ENCODE measurements around the gene CCDC136. TPM values are rescaled to one million over a fixed set of nuclear protein-coding genes. Genes with fewer than 3 reads are reported as not detected.

Gene CCDC136
- total and polyA plus RNA-seq, 10 donors, result 0.77 to 9.8 (median 4.5) TPM

GRCh38 chr7:128773604-128774003, 18.2 kb upstream of the CCDC136 start:
- Histone ChIP-seq H3K4me1 (no peaks in the 10 kb centered on the region), H3K9me3 (peaks cover 0 to 18% (median 11%) of the 10 kb centered on the region in 8 donors), H3K27ac (no peak overlapping the region), H3K36me3 (peaks cover 0 to 65% (median 36%) of the 10 kb centered on the region in 6 donors), H3K27me3 (replicated peaks in 1 of 7) (no peaks in the 10 kb centered on the region), H3K4me3 (no peak overlapping the region)
- TF ChIP-seq, protein P1, sequence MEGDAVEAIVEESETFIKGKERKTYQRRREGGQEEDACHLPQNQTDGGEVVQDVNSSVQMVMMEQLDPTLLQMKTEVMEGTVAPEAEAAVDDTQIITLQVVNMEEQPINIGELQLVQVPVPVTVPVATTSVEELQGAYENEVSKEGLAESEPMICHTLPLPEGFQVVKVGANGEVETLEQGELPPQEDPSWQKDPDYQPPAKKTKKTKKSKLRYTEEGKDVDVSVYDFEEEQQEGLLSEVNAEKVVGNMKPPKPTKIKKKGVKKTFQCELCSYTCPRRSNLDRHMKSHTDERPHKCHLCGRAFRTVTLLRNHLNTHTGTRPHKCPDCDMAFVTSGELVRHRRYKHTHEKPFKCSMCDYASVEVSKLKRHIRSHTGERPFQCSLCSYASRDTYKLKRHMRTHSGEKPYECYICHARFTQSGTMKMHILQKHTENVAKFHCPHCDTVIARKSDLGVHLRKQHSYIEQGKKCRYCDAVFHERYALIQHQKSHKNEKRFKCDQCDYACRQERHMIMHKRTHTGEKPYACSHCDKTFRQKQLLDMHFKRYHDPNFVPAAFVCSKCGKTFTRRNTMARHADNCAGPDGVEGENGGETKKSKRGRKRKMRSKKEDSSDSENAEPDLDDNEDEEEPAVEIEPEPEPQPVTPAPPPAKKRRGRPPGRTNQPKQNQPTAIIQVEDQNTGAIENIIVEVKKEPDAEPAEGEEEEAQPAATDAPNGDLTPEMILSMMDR (IDR thresholded peaks at IDR 0.05 in 8 of 11, conservative IDR thresholded peaks at IDR 0.05 in 3 of 11), result no peak
- TF ChIP-seq POLR2AphosphoS5 (IDR thresholded peaks at IDR 0.05) (no peak), POLR2A (IDR thresholded peaks at IDR 0.05) (no peak)
- DNase-seq, result no peak
- WGBS, 5 donors, result 96 to 98% (median 97%) methylated on average over 12 of the region's 12 CpGs
- intact Hi-C loops (cut with DNase I; ENCODE audit: low total_unique reads), result no loop called here

- 93 to 97% (median 96%) methylated on average over 11 to 13 of the region's 13 CpGs for WGBS, 5 donors
- H3K4me3 ChIP-seq, result no peak overlapping the region
- intact Hi-C loops (cut with DNase I; ENCODE audit: low total_unique reads), result no loop called here
- H3K9me3 ChIP-seq, result peaks cover 0 to 22% (median 13%) of the 10 kb centered on the region in 8 donors
- no peak overlapping the region for H3K27ac ChIP-seq
- no peaks in the 10 kb centered on the region for H3K27me3 ChIP-seq (replicated peaks in 1 of 7)
- no peaks in the 10 kb centered on the region for H3K4me1 ChIP-seq
- peaks cover 0 to 60% (median 31%) of the 10 kb centered on the region in 6 donors for H3K36me3 ChIP-seq
- TF ChIP-seq, protein P1 (IDR thresholded peaks at IDR 0.05 in 8 of 11, conservative IDR thresholded peaks at IDR 0.05 in 3 of 11), result no peak
- TF ChIP-seq POLR2AphosphoS5 (IDR thresholded peaks at IDR 0.05) (no peak), POLR2A (IDR thresholded peaks at IDR 0.05) (no peak)
- DNase-seq, result no peak
Measured at GRCh38 chr7:128774029-128774689, 17.6 kb upstream of the CCDC136 start.

DNA sequence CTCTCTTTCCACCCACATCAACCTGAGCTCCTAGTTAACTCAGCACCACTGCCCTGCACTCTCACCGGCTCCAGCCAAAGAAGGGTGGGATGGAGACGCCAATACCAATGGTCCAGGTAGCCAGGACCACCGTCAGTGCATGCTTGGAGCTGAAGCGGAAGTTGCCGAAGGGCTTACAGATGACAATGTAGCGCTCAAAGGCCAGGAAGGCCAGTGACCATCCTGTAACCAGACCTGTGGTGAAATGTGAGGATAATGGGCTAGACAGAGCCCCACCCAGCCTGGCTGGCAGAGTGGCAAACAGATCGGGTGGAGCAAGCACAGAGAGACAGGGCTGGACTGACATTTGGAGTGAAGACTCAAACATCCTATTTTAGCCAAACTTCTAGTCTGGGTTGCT, 16.8 kb upstream of the CCDC136 start:
- DNase-seq, result no peak
- H3K27me3 ChIP-seq (replicated peaks in 1 of 7), result no peaks in the 10 kb centered on the region
- 95 to 99% (median 96%) methylated on average over 7 of the region's 7 CpGs for WGBS, 5 donors
- no peaks in the 10 kb centered on the region for H3K4me1 ChIP-seq
- no peak overlapping the region for H3K27ac ChIP-seq
- H3K4me3 ChIP-seq, result no peak overlapping the region
- peaks cover 0 to 52% (median 24%) of the 10 kb centered on the region in 6 donors for H3K36me3 ChIP-seq
- TF ChIP-seq, protein P1 (IDR thresholded peaks at IDR 0.05 in 8 of 11, conservative IDR thresholded peaks at IDR 0.05 in 3 of 11), result no peak
- TF ChIP-seq POLR2AphosphoS5 (IDR thresholded peaks at IDR 0.05) (no peak), POLR2A (IDR thresholded peaks at IDR 0.05) (no peak)
- intact Hi-C loops (cut with DNase I; ENCODE audit: low total_unique reads), result no loop called here
- peaks cover 0 to 22% (median 13%) of the 10 kb centered on the region in 8 donors for H3K9me3 ChIP-seq

DNA sequence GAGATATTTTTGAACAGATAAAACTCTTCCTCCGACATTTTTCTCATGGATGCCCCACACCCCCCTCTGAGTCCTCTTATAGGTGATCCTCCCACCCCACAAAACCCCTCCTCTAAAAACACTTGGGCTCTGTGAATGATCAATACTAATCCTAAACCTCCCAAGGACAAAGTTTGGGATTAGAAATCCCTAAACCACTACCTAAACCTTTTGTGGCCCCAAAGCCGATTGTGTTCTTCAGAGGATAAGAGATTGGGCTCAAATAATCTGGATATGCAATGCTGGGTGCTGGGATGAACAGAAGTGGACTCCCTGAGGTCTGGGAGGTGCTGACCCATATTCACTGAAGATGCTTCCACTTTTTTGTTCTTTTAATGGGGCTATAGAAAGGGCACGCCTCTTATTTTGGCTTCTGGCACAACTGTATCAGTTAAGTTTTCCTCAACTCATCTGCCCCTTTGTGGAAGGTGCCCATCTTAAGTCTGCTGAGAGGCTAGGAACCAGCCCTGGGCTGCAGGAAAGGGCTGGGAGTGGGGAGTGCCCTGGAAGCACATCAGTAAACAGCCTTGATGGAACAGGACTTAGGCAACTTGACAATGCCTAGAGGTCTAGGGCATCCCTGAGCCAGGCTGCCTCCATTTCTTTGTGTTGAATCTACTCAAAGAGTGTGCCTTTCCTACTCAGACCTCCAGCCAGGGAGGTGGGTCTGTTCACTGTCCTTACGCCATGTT, 15.9 kb upstream of the CCDC136 start, which contains the start of gene OPN1SW:
TSS of gene OPN1SW (minus strand) at position 51 of the 731 bp plus-strand sequence. CDS start at position 38, 13 bp downstream.
- Histone ChIP-seq H3K4me3 (no peak within 1 kb of the TSS), H3K9me3 (peaks cover 0 to 22% (median 13%) of the 10 kb centered on the region in 8 donors), H3K27ac (no peak within 1 kb of the TSS), H3K36me3 (peaks cover 0 to 42% (median 17%) of the 10 kb centered on the region in 6 donors), H3K27me3 (replicated peaks in 1 of 7) (no peaks in the 10 kb centered on the region), H3K4me1 (no peaks in the 10 kb centered on the region)
- intact Hi-C loops (cut with DNase I; ENCODE audit: low total_unique reads), result no loop called here
- TF ChIP-seq, protein P1 (IDR thresholded peaks at IDR 0.05 in 8 of 11, conservative IDR thresholded peaks at IDR 0.05 in 3 of 11), result no peak
- TF ChIP-seq POLR2AphosphoS5 (IDR thresholded peaks at IDR 0.05), result no peak
- TF ChIP-seq POLR2A (IDR thresholded peaks at IDR 0.05), result no peak
- DNase-seq, result no peak
- WGBS, 5 donors, result 89 to 99% (median 96%) methylated on average over 4 of the region's 4 CpGs
